ENCODE results near the gene ARF3.

DNA sequence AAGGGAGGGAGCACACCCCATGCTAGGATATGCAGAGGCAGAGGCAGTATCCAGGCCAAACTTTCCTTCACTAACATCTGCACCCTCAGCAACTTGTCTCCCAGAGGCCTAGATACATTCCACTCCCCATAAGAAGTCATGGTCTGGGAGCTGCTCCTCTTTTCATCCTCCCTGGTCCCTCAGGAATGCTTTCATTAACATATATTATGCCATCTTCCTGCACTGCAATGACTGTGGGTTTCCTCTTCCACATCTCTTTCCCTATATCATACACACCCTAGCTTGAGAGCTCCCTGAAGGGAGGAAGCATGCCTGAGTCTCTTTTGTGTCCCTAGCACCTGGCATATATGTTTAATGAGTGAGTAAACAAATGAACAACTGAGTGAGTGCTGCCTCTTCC, 33.3 kb upstream of the ARF3 start:
- TF ChIP-seq JUND (IDR thresholded peaks at IDR 0.05) (no peak), SP1 (IDR thresholded peaks at IDR 0.05; ENCODE audit: low read depth) (no peak), SIN3A (IDR thresholded peaks at IDR 0.05; ENCODE audit: low read depth) (no peak), ZNF274 (IDR thresholded peaks at IDR 0.05; ENCODE audit: low read depth, low read length) (no peak), POLR2AphosphoS5 (IDR thresholded peaks at IDR 0.05; ENCODE audit: low read depth, low read length) (no peak), CBX3 (IDR thresholded peaks at IDR 0.05; ENCODE audit: low read depth) (no peak), CEBPB (IDR thresholded peaks at IDR 0.05; ENCODE audit: low read depth) (no peak)
- TF ChIP-seq, protein P1, sequence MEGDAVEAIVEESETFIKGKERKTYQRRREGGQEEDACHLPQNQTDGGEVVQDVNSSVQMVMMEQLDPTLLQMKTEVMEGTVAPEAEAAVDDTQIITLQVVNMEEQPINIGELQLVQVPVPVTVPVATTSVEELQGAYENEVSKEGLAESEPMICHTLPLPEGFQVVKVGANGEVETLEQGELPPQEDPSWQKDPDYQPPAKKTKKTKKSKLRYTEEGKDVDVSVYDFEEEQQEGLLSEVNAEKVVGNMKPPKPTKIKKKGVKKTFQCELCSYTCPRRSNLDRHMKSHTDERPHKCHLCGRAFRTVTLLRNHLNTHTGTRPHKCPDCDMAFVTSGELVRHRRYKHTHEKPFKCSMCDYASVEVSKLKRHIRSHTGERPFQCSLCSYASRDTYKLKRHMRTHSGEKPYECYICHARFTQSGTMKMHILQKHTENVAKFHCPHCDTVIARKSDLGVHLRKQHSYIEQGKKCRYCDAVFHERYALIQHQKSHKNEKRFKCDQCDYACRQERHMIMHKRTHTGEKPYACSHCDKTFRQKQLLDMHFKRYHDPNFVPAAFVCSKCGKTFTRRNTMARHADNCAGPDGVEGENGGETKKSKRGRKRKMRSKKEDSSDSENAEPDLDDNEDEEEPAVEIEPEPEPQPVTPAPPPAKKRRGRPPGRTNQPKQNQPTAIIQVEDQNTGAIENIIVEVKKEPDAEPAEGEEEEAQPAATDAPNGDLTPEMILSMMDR (IDR thresholded peaks at IDR 0.05 in 2 of 3, conservative IDR thresholded peaks at IDR 0.05 in 1 of 3; ENCODE audit: borderline replicate concordance in 1 of 3, insufficient read depth in 1 of 3, low read depth in 2 of 3, low read length in 2 of 3) = no peak

Measured in HCT116 (cell line).